ENCODE results near the gene ITIH2.
"Not testable (repeated sequence)": the region's sequence is repeated elsewhere in the genome, so short reads cannot be mapped to it uniquely, and the experiment has no call there.

Gene ITIH2

DNA sequence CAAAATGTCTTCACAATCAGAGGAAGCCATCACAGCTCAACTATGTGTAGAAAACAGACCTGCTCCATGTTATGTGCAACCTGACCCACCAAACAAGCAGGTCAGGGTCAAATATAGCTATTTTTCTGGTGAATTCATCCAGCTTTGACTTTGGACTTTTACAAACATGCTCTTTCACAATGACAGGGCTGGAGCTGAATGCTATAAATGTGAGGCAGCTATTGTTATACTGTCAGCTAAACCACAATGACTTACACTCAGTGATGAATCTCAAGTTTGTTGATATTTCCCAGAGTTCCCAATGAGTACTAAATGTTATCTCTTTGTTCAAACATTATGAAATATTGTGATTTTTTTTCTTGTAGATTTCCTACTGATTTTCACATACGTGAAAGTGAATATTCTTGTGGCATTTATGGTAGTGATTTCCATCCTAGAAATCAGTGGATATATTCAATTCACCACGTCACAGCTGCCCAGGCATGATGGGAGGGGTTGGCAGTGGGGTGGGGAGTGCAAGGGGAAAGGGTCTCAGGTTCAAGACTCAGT, 2.5 kb upstream of the ITIH2 start:
- no peak for DNase-seq

DNA sequence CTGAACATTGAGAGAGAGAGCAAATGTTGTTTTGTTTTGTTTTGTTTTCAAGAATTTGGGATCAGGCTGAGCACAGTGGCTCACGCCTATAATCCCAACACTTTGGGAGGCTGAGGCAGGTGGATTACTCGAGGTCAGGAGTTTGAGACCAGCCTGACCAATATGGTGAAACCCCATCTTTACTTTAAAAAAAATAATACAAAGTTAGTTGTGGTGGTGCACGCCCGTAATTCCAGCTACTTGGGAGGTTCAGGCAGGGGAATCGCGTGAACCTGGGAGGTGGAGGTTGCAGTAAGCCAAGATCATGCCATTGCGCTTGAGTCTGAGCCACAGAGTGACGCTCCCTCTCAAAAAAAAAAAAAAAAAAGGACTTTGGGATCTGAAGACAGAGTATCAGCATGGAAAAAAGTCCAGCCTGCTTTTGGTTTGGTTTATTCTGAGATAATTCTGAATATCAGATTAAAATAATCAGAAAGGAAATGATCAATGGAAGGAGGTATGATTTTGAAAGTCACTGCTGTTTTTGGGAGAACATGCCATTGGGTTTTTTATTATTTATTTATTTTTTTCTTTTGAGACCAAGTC, 1.9 kb upstream of the ITIH2 start:
- no peak for DNase-seq

- DNase-seq: no peak
Measured at GRCh38 chr10:7702288-7702812, 766 bp upstream of the ITIH2 start.

GRCh38 chr10:7704071-7705016, 1.2 kb downstream of the ITIH2 start:
- DNase-seq: no peak

DNA sequence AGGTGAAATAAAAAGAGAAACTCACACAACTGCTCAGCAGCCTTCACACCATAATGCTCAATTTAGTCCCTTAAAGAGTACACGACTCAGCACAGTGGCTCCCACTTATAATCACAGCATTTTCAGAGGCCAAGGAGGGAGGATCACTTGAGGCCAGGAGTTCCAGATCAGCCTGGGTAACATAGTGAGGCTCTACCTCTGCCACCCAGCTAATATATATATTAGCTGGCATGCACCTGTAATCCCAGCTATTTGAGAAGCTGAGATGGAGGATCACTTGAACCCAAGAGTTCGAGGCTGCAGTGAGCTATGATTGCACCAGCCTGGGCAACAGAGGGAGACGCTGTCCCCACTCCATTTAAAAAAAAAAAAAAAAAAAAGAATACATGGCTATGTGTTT, 2.2 kb downstream of the ITIH2 start:
- no peak for DNase-seq

GRCh38 chr10:7706534-7707073, 3.5 kb downstream of the ITIH2 start:
- DNase-seq: no peak

DNA sequence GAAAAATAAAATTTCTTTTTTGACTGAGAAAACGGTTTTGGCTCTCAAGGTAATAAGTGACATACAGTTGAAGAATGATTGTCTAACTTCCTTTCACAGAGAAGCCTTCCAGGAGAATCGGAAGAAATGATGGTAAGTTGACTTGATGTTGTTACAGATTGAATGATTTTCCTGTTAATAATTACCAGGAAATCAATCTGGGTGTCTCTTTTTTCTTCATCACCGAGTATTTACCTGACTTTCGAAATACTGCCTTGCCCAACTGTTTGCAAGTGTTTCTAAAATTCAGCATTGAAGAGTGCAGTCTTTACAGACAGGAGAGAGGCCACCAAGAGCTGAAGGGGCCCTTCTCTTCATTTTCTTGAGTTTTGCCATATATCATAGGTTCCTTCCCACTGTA, 4.0 kb downstream of the ITIH2 start:
- DNase-seq: no peak

DNA sequence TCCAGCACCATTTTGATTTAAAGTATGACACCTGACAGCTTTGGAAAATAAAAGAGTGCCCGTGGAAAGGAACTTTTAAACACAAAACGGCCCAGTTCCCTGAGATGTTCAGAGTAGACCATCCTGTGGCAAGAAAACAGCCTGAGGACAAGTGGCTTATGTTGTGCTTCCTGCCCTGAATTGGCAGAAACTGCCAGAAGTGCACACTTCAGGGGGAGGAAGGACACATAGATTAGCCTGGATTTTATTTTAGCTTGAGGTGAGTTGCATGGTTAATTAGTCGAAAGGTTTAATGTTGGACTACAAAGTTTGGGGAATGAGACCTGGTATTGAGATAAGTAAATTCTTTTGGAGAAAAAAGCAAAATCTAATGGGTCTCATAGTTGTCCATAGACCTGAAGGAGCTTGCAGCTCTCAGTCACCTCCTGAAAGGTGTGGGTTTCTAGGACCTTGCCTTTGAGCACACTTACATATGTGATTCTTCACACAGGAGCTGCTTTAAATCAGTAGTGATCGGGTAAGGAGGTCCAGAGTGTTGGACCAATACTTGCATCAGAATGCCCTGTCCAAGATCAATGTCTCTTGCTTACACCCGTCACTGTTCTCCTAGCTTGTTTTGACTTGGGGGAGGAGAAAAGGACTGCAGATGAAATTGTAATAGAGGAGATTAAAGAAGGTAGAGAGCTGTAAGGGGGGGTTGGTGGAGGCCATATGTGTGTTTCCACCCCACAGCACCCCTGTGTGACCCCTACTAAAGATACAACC, 4.9 kb downstream of the ITIH2 start:
- no peak for DNase-seq

- no peak for DNase-seq
Measured at GRCh38 chr10:7708832-7709231, 5.7 kb downstream of the ITIH2 start.

GRCh38 chr10:7710446-7710845, 7.3 kb downstream of the ITIH2 start:
- DNase-seq: no peak

GRCh38 chr10:7711075-7711474, 8.0 kb downstream of the ITIH2 start:
- DNase-seq: not testable (repeated sequence)

DNA sequence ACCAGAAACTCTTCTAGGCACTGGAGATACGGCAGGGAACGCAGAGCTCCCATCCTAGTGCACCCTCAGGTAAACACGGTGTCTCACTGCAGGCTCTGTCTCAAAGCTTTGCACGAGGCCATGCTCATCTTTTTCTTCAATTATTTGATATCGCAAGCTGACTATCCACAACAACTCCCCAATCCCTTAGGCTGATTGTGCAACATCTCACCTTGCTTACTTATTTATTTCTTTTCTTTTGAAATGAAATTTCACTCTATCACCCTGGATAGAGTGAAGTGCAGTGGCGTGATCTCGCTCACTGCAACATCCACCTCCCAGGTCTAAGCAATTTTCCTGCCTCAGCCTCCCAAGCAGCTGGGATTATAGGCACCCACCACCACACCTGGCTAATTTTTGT, 12.4 kb downstream of the ITIH2 start:
- no peak for DNase-seq

- no peak for DNase-seq
Measured at GRCh38 chr10:7717767-7718166, 14.7 kb downstream of the ITIH2 start.

GRCh38 chr10:7718685-7719084, 15.6 kb downstream of the ITIH2 start:
- DNase-seq: no peak

DNA sequence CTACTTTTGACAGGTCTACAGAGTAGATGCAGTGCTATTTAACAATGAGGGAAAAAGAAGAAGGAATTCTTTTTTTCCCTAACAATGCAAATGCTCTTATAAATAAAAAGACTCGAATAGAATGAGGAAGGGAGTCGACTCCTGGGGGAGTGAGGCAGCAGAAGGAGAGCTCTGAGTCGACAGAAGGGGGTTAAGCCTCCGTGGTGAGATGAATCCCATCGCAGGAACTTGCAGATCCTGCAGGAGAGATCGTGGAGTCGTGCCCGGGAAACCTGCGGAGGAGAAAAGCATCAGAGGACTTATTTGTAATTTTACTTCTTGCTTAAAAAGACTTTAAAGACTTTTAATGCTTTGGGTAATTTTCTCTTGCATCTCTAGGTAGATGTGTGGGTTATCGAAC, 17.4 kb downstream of the ITIH2 start:
- DNase-seq: no peak

- DNase-seq: no peak
Measured at GRCh38 chr10:7722927-7723529, 19.9 kb downstream of the ITIH2 start.

DNA sequence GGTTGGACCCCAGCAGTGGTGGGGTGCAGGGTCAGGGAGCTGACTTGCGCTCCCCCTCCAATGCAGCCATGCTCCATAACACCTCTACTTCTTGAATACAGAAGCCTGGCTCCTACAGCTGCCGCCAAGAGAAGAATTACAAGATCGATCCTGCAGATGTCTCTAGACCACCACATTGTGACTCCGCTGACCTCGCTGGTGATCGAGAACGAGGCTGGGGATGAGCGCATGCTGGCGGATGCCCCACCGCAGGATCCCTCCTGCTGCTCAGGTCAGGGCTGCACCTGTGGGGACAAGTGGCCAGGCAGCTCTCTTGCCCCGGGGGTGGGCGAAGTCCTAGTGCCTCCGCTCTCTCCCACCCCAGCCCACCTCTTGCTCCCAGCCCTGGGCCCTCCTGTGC, 31.7 kb downstream of the ITIH2 start:
- no peak for DNase-seq

GRCh38 chr10:7738536-7739407, 35.7 kb downstream of the ITIH2 start:
- no peak for DNase-seq

DNA sequence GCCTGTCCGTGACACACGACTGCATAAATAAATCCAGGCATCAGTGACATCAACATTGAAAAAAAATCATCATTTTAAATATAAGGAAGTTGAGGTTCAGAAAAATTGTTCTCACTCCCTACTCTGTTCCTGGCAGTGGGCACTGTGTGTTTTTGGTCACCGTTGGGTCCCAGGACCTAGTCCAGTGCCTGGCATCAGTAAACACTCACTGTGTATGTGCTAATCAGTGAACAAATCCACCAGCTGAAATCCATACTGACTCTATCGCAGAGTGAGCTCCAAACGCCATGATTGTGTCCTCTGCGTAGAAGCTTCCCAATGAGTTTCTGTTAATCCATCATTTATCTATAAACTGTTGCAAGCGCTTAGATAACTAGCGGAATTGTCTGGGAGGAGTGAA, 41.2 kb downstream of the ITIH2 start:
- no peak for DNase-seq

DNA sequence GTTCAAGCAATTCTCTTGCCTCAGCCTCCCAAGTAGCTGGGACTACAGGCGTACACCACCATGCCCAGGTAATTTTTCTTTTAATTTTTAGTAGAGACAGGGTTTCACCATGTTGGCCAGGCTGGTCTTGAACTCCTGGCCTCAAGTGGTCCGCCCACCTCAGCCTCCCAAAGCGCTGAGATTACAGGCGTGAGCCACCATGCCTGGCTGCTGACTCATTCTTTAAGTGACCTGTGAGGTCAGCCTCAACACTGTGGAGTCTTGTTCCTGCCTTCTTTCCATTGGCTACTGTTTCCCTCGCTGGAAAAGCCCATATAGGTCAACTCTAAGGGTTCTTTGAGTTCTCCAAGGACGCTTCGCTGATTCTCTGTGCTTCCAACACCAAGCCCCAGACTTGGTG, 45.5 kb downstream of the ITIH2 start:
- not testable (repeated sequence) for DNase-seq

DNA sequence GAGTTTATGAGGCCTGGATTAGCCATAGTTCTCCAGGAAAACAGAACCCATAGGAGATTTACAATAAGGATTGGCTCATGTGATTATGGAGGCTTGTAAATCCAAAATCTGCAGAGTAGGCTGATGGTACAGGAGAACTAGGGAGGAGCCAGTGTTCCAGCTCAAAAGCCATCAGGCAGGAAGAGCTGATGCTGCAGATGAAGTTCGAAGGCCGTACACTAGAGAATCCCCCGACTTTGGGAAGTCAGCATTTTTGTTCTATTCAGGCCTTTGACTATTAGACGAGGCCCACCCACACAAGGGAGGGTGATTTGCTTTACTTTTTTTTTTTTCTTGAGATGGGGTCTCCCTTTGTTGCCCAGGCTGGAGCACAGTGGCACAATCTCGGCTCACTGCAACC, 47.1 kb downstream of the ITIH2 start:
- DNase-seq: no peak

All from right hindlimb (tissue), 1 donor.